Stimulated activated CD8-positive, alpha-beta memory T cell treated with anti-CD3 and anti-CD28 coated beads, Interleukin-15, amount 100 ng/mL, for 4 hours (primary cell): ENCODE measurements around the gene PRSS57.

Experiments
- DNase-seq, 2 donors: peaks; one replicate each; pipeline ENCODE4 v3.0.0-alpha.2; 2020; ENCODE audit warnings: low read depth in 2 of 2

Gene PRSS57

GRCh38 chr19:694481-695351 lies 536 bp downstream of the PRSS57 start:
- DNase-seq, result no peak

GRCh38 chr19:690203-690602 lies 5.0 kb downstream of the PRSS57 start:
- DNase-seq, result no peak

GRCh38 chr19:688992-689391 lies 6.3 kb downstream of the PRSS57 start:
- DNase-seq, result no peak

GRCh38 chr19:688214-688613 lies 7.0 kb downstream of the PRSS57 start:
- no peak for DNase-seq

GRCh38 chr19:687569-688166 lies 7.6 kb downstream of the PRSS57 start:
- DNase-seq, result no peak

- no peak for DNase-seq
Measured at GRCh38 chr19:686589-687297, 8.5 kb downstream of the PRSS57 start.

- no peak for DNase-seq
Measured at GRCh38 chr19:685454-685931, 9.8 kb downstream of the PRSS57 start.

- DNase-seq, result no peak
Measured at GRCh38 chr19:682678-683320, 12.5 kb downstream of the PRSS57 start.

- no peak for DNase-seq
Measured at GRCh38 chr19:681029-682019, 13.9 kb downstream of the PRSS57 start.

- DNase-seq, result peak; percentile 99
Measured at GRCh38 chr19:680287-681028, 14.8 kb downstream of the PRSS57 start.

- DNase-seq, result no peak
Measured at GRCh38 chr19:679418-680286, 15.6 kb downstream of the PRSS57 start.

GRCh38 chr19:678791-679388 lies 16.4 kb downstream of the PRSS57 start:
- DNase-seq, result no peak

GRCh38 chr19:677601-678436 lies 17.4 kb downstream of the PRSS57 start:
- DNase-seq, result no peak

- no peak for DNase-seq
Measured at GRCh38 chr19:677201-677600, 18.1 kb downstream of the PRSS57 start.

GRCh38 chr19:676339-677105 lies 18.7 kb downstream of the PRSS57 start, which contains the start of gene FSTL3:
FSTL3 (plus strand) TSS chr19:676392; CDS start chr19:676424, 32 bp downstream.
- DNase-seq, result no peak

- no peak for DNase-seq
Measured at GRCh38 chr19:676007-676338, 19.3 kb downstream of the PRSS57 start.
